Trophoblast cell (in vitro differentiated cells and primary cell): Measurements from ENCODE around the gene LAP3.

Experiments used
- DNase-seq, 2 donors: peaks; one replicate each; pipeline ENCODE4 v3.0.0-alpha.2; 2016
- H2AFZ ChIP-seq: 2 replicates; pipeline ENCODE4 v1.6.1; 2013; ENCODE audit warnings: low read length, moderate library complexity, mild to moderate bottlenecking; ENCODE audit not compliant: insufficient read depth, poor library complexity
- H2AK5ac ChIP-seq: 2 replicates; pipeline ENCODE4 v1.6.1; 2013; ENCODE audit warnings: mild to moderate bottlenecking, low read length
- H2BK120ac ChIP-seq: 2 replicates; pipeline ENCODE4 v1.6.1; 2013; ENCODE audit warnings: low read length, mild to moderate bottlenecking, moderate library complexity; ENCODE audit not compliant: insufficient read depth, poor library complexity
- H2BK12ac ChIP-seq: 2 replicates; pipeline ENCODE4 v1.6.1; 2013; ENCODE audit warnings: mild to moderate bottlenecking, low read length, moderate library complexity
- H2BK5ac ChIP-seq: 2 replicates; pipeline ENCODE4 v1.6.1; 2013; ENCODE audit warnings: low read length, low read depth, moderate library complexity, mild to moderate bottlenecking; ENCODE audit not compliant: poor library complexity
- H3K14ac ChIP-seq: 2 replicates; pipeline ENCODE4 v1.6.1; 2013; ENCODE audit warnings: mild to moderate bottlenecking, low read length
- H3K18ac ChIP-seq: 2 replicates; pipeline ENCODE4 v1.6.1; 2013; ENCODE audit warnings: mild to moderate bottlenecking, low read length
- H3K23ac ChIP-seq: 2 replicates; pipeline ENCODE4 v1.6.1; 2013; ENCODE audit warnings: low read length
- H3K27ac ChIP-seq: 2 replicates; pipeline ENCODE4 v1.5.1; 2013; ENCODE audit warnings: low read depth, mild to moderate bottlenecking, inconsistent platforms, low read length, moderate library complexity
- H3K27me3 ChIP-seq: 2 replicates; pipeline ENCODE4 v1.6.1; 2013; ENCODE audit warnings: inconsistent platforms, mild to moderate bottlenecking, low read length, moderate library complexity; ENCODE audit not compliant: insufficient read depth
- H3K36me3 ChIP-seq, 2 experiments: 1 replicate in 1 of 2; 2 replicates in 1 of 2; pipeline ENCODE4 v1.6.1; 2013; ENCODE audit warnings: low read length in 2 of 2, mild to moderate bottlenecking in 2 of 2, moderate library complexity in 1 of 2; ENCODE audit not compliant: insufficient read depth in 2 of 2, control insufficient read depth in 1 of 2
- H3K4ac ChIP-seq: 2 replicates; pipeline ENCODE4 v1.6.1; 2013; ENCODE audit warnings: low read depth, mild to moderate bottlenecking, low read length, moderate library complexity
- H3K4me1 ChIP-seq, 2 experiments: 1 replicate in 1 of 2; 2 replicates in 1 of 2; pipeline ENCODE4 v1.6.1; 2013; ENCODE audit warnings: low read length in 2 of 2, mild to moderate bottlenecking in 2 of 2, moderate library complexity in 1 of 2; ENCODE audit not compliant: insufficient read depth in 2 of 2, control insufficient read depth in 1 of 2
- H3K4me2 ChIP-seq: 2 replicates; pipeline ENCODE4 v1.6.1; 2013; ENCODE audit warnings: inconsistent platforms, mild to moderate bottlenecking, low read length, moderate library complexity
- H3K4me3 ChIP-seq: 2 replicates; pipeline ENCODE4 v1.5.1; 2013; ENCODE audit warnings: mild to moderate bottlenecking, low read depth, low read length, inconsistent platforms
- H3K79me1 ChIP-seq: one replicate; pipeline ENCODE4 v1.6.1; 2013; ENCODE audit warnings: low read length
- H3K79me2 ChIP-seq: 2 replicates; pipeline ENCODE4 v1.6.1; 2013; ENCODE audit warnings: low read length, mild to moderate bottlenecking; ENCODE audit not compliant: control insufficient read depth, insufficient read depth, poor library complexity
- H3K9ac ChIP-seq: 2 replicates; pipeline ENCODE4 v1.6.1; 2013; ENCODE audit warnings: mild to moderate bottlenecking, low read length
- H3K9me3 ChIP-seq: 2 replicates; pipeline ENCODE4 v1.6.1; 2013; ENCODE audit warnings: low read depth, mild to moderate bottlenecking, control low read depth, inconsistent platforms, low read length; ENCODE audit not compliant: insufficient read depth
- H4K12ac ChIP-seq: 2 replicates; pipeline ENCODE4 v1.6.1; 2013; ENCODE audit warnings: low read depth, mild to moderate bottlenecking, low read length, moderate library complexity
- H4K8ac ChIP-seq: 2 replicates; pipeline ENCODE4 v1.6.1; 2013; ENCODE audit warnings: low read depth, mild to moderate bottlenecking, low read length, moderate library complexity
- H4K91ac ChIP-seq: one replicate; pipeline ENCODE4 v1.6.1; 2013; ENCODE audit warnings: low read depth, mild to moderate bottlenecking, low read length, moderate library complexity
- WGBS: extraction: QIAGEN DNeasy Blood & Tissue Kit; methylation state at CpG from one replicate; pipeline ENCODE4 v1.1.7; 2013; ENCODE audit warnings: missing lambda C conversion rate; ENCODE audit not compliant: insufficient read length, insufficient coverage; ENCODE audit errors: extremely low coverage; 5-methylcytosine and 5-hydroxymethylcytosine counted together

LAP3 gene

DNA sequence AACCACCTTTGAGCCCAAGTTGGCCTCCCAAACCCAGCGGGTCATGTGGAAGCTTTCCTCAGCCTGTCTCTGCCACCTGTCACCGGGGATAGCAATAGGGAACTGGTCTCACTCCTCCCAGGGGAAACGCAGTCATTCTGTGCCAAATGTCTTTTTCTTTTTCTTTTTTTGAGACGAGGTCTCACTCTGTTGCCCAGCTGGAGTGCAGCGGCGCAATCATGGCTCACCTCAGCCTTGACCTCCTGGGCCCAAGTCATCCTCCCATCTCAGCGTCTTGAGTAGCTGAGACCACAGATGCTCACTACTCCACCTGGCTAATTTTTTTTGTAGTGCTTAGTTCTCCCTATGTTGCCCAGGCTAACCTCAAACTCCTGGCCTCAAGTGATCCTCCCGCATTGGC, 77.7 kb downstream of the LAP3 start:
- Histone ChIP-seq H4K8ac (no peak overlapping the region), H4K12ac (no peak overlapping the region), H3K18ac (no peak overlapping the region), H2BK120ac (no peak overlapping the region), H3K27me3 (no peaks in the 10 kb centered on the region), H2AK5ac (no peak overlapping the region), H3K79me1 (no peaks in the 10 kb centered on the region), H3K79me2 (no peaks in the 10 kb centered on the region), H3K4ac (no peak overlapping the region), H3K14ac (no peak overlapping the region), H4K91ac (no peak overlapping the region), H2BK5ac (no peak overlapping the region), H2AFZ (no peak overlapping the region), H3K27ac (no peak overlapping the region), H3K9ac (no peak overlapping the region), H3K4me1 (no peaks in the 10 kb centered on the region), H3K23ac (no peak overlapping the region), H3K4me2 (no peak overlapping the region), H3K9me3 (peaks cover 6% of the 10 kb centered on the region), H3K4me3 (no peak overlapping the region), H2BK12ac (no peak overlapping the region), H3K36me3 (no peaks in the 10 kb centered on the region)
- DNase-seq = no peak
- WGBS = no CpG with 5 or more reads among the region's 8 CpGs

DNA sequence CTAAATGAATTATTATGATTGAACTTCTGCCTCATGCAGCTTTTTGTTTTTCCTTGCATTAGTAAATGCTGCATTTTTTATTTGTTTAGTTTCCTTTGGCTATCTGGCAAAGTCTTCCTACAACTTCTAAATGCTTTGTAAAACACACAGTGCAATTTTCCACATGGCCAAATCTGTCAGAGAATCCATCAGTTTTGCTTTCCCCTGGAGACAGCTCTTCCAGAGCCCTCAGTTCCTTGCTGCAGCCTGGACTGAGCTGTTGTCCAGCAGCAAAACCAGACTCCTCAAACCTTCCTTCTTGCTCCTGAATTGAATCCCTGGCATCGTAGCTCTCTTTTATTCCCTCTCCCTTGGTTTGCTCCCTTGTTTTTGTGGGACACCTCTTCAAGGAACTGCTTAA, 80.1 kb downstream of the LAP3 start:
- Histone ChIP-seq H3K27me3 (no peaks in the 10 kb centered on the region), H3K4ac (no peak overlapping the region), H3K9me3 (peaks cover 2% of the 10 kb centered on the region), H4K12ac (no peak overlapping the region), H3K4me3 (no peak overlapping the region), H3K79me2 (no peaks in the 10 kb centered on the region), H3K9ac (no peak overlapping the region), H2BK120ac (no peak overlapping the region), H3K36me3 (no peaks in the 10 kb centered on the region), H2AK5ac (no peak overlapping the region), H3K18ac (no peak overlapping the region), H3K4me1 (no peaks in the 10 kb centered on the region), H3K23ac (no peak overlapping the region), H4K91ac (no peak overlapping the region), H3K14ac (no peak overlapping the region), H3K79me1 (no peaks in the 10 kb centered on the region), H2BK12ac (no peak overlapping the region), H2AFZ (no peak overlapping the region), H4K8ac (no peak overlapping the region), H2BK5ac (no peak overlapping the region), H3K4me2 (no peak overlapping the region), H3K27ac (no peak overlapping the region)
- DNase-seq = no peak
- no CpG with 5 or more reads among the region's 1 CpG for WGBS
